ENCODE data around the gene SASH3.

The SASH3 gene

DNA sequence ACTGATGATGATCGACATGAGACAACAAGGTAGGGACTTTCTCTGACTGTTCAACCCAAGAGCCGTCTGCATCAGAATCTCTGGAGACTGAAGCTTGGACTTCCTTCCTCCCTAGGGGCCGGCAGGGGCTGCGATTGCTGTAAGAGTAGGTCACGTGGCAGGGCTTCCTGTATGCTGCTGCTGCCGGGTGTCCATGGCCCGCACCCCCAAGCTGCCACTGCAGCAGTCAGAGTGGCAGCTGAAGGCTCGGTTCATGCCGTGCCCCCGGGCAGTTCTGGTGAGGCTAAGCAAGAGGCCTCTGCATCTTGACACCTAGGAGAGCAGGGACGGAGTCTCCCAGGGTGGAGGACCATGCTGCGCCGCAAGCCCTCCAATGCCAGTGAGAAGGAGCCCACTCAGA lies at the start of gene SASH3:
TSS of gene SASH3 (plus strand) at position 203 of the 400 bp plus-strand sequence. CDS start at position 352, 149 bp downstream.
- no peak for TF ChIP-seq RAD21 (IDR thresholded peaks at IDR 0.05; ENCODE audit: low read depth)
- TF ChIP-seq EGR1 (IDR thresholded peaks at IDR 0.05) = no peak
- TF ChIP-seq ZBTB7A (IDR thresholded peaks at IDR 0.05; ENCODE audit: low read depth) = no peak
- TF ChIP-seq MAX (IDR thresholded peaks at IDR 0.05) = no peak
- TF ChIP-seq NFIC (IDR thresholded peaks at IDR 0.05) = no peak
- no peak for TF ChIP-seq FOXM1 (IDR thresholded peaks at IDR 0.05; ENCODE audit: borderline replicate concordance, low read depth)
- TF ChIP-seq CREB1 (IDR thresholded peaks at IDR 0.05; ENCODE audit: low read depth) = no peak
- no peak for TF ChIP-seq TCF12 (IDR thresholded peaks at IDR 0.05; ENCODE audit: low read depth)
- no peak for TF ChIP-seq USF1 (IDR thresholded peaks at IDR 0.05)
- TF ChIP-seq, protein P1, sequence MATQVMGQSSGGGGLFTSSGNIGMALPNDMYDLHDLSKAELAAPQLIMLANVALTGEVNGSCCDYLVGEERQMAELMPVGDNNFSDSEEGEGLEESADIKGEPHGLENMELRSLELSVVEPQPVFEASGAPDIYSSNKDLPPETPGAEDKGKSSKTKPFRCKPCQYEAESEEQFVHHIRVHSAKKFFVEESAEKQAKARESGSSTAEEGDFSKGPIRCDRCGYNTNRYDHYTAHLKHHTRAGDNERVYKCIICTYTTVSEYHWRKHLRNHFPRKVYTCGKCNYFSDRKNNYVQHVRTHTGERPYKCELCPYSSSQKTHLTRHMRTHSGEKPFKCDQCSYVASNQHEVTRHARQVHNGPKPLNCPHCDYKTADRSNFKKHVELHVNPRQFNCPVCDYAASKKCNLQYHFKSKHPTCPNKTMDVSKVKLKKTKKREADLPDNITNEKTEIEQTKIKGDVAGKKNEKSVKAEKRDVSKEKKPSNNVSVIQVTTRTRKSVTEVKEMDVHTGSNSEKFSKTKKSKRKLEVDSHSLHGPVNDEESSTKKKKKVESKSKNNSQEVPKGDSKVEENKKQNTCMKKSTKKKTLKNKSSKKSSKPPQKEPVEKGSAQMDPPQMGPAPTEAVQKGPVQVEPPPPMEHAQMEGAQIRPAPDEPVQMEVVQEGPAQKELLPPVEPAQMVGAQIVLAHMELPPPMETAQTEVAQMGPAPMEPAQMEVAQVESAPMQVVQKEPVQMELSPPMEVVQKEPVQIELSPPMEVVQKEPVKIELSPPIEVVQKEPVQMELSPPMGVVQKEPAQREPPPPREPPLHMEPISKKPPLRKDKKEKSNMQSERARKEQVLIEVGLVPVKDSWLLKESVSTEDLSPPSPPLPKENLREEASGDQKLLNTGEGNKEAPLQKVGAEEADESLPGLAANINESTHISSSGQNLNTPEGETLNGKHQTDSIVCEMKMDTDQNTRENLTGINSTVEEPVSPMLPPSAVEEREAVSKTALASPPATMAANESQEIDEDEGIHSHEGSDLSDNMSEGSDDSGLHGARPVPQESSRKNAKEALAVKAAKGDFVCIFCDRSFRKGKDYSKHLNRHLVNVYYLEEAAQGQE (IDR thresholded peaks at IDR 0.05; ENCODE audit: low read depth) = no peak
- no peak for TF ChIP-seq EP300 (IDR thresholded peaks at IDR 0.05; ENCODE audit: borderline replicate concordance)

GRCh38 chrX:129731228-129731627 lies 48.5 kb upstream of the SASH3 start:
- TF ChIP-seq TCF12 (IDR thresholded peaks at IDR 0.05; ENCODE audit: low read depth) = no peak

DNA sequence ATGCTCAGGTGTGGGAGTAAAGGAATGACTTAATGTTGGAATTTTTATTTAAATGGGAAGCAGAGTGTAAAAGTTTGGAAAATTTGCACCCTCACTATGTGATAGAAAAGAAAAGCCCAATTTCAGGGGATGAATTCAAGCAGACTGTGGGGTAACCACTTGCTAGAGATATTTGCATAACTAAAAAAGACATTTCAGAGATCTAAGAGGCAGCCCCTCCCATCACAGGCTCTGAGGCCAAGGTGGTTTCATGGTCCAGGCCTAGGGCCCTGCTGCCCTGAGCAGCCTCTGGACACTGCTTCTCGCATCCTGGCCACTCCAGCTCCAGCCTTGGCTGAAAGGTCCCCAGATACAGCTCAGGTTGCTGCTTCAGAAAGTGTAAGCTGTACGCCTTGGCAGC lies 46.9 kb upstream of the SASH3 start:
- TF ChIP-seq YY1 (IDR thresholded peaks at IDR 0.05; ENCODE audit: low read depth) (no peak), TAF1 (IDR thresholded peaks at IDR 0.05; ENCODE audit: low read depth) (no peak), TCF12 (IDR thresholded peaks at IDR 0.05; ENCODE audit: low read depth) (no peak), TEAD4 (IDR thresholded peaks at IDR 0.05) (no peak), EP300 (IDR thresholded peaks at IDR 0.05; ENCODE audit: borderline replicate concordance) (no peak), MAX (IDR thresholded peaks at IDR 0.05) (no peak), NFIC (IDR thresholded peaks at IDR 0.05) (no peak), CREB1 (IDR thresholded peaks at IDR 0.05; ENCODE audit: low read depth) (no peak), EGR1 (IDR thresholded peaks at IDR 0.05) (no peak), ZBTB7A (IDR thresholded peaks at IDR 0.05; ENCODE audit: low read depth) (no peak), CEBPB (IDR thresholded peaks at IDR 0.05) (no peak), USF1 (IDR thresholded peaks at IDR 0.05) (no peak), RAD21 (IDR thresholded peaks at IDR 0.05; ENCODE audit: low read depth) (no peak), FOXM1 (IDR thresholded peaks at IDR 0.05; ENCODE audit: borderline replicate concordance, low read depth) (no peak)
- TF ChIP-seq, protein P1 (IDR thresholded peaks at IDR 0.05; ENCODE audit: low read depth) = no peak

- TF ChIP-seq TEAD4 (IDR thresholded peaks at IDR 0.05) (no peak), CREB1 (IDR thresholded peaks at IDR 0.05; ENCODE audit: low read depth) (no peak), EGR1 (IDR thresholded peaks at IDR 0.05) (no peak)
- TF ChIP-seq, protein P1 (IDR thresholded peaks at IDR 0.05; ENCODE audit: low read depth) = no peak
Observed at GRCh38 chrX:129733335-129733734, 46.4 kb upstream of the SASH3 start.

DNA sequence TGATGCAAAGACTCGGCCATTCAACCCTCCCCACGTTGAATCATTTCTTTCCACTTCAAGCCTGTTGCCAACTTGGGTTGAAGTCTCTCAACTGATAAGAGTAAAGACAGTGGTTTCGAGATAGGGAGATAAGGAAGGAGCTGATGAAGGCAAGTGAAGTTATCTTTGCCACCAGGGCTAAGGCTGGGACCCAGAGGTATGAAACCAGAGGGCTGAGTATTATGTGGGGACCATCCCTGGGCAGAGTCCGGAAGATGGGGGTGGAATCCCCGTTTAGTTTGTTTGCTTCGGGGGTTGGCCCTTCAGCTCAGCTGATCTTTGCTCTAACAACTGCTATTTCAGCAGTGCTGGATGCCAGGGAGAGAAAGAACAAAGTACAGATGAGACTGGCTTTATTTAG lies 43.3 kb upstream of the SASH3 start:
- no peak for TF ChIP-seq MAX (IDR thresholded peaks at IDR 0.05)
- no peak for TF ChIP-seq RAD21 (IDR thresholded peaks at IDR 0.05; ENCODE audit: low read depth)
- TF ChIP-seq NFIC (IDR thresholded peaks at IDR 0.05) = no peak
- TF ChIP-seq TEAD4 (IDR thresholded peaks at IDR 0.05) = no peak
- TF ChIP-seq FOXM1 (IDR thresholded peaks at IDR 0.05; ENCODE audit: borderline replicate concordance, low read depth) = no peak
- TF ChIP-seq CREB1 (IDR thresholded peaks at IDR 0.05; ENCODE audit: low read depth) = no peak
- TF ChIP-seq TAF1 (IDR thresholded peaks at IDR 0.05; ENCODE audit: low read depth) = no peak
- no peak for TF ChIP-seq EGR1 (IDR thresholded peaks at IDR 0.05)
- TF ChIP-seq ZBTB7A (IDR thresholded peaks at IDR 0.05; ENCODE audit: low read depth) = no peak
- TF ChIP-seq EP300 (IDR thresholded peaks at IDR 0.05; ENCODE audit: borderline replicate concordance) = no peak
- TF ChIP-seq, protein P1 (IDR thresholded peaks at IDR 0.05; ENCODE audit: low read depth) = no peak
- TF ChIP-seq USF1 (IDR thresholded peaks at IDR 0.05) = no peak
- TF ChIP-seq CEBPB (IDR thresholded peaks at IDR 0.05) = no peak
- TF ChIP-seq TCF12 (IDR thresholded peaks at IDR 0.05; ENCODE audit: low read depth) = no peak
- no peak for TF ChIP-seq YY1 (IDR thresholded peaks at IDR 0.05; ENCODE audit: low read depth)
